WERI-Rb-1 (cell line): ENCODE data around the gene PRPF6.

Source experiments
- DNase-seq: peaks from one replicate; pipeline ENCODE4 v3.0.0-alpha.2; 2020
- H3K27ac ChIP-seq: fragments of 250-450 bp; sonication (Bioruptor Pico); 2 replicates; pipeline ENCODE4 v1.5.1; 2020; ENCODE audit warnings: mild to moderate bottlenecking, moderate library complexity
- H3K27me3 ChIP-seq: fragments of 250-450 bp; sonication (Bioruptor Pico); 2 replicates; pipeline ENCODE4 v1.5.1; 2021; ENCODE audit warnings: mild to moderate bottlenecking, low read depth, moderate library complexity; ENCODE audit not compliant: insufficient read depth, severe bottlenecking
- H3K36me3 ChIP-seq: fragments of 250-450 bp; sonication (Bioruptor Pico); 2 replicates; pipeline ENCODE4 v1.5.1; 2020; ENCODE audit warnings: mild to moderate bottlenecking, moderate library complexity
- H3K4me3 ChIP-seq: 2 replicates; pipeline ENCODE4 v1.5.1; 2011; ENCODE audit warnings: low read depth, mild to moderate bottlenecking, control low read depth, low read length
- H3K9me3 ChIP-seq: fragments of 250-450 bp; sonication (Bioruptor Pico); 2 replicates; pipeline ENCODE4 v1.5.1; 2021; ENCODE audit warnings: mild to moderate bottlenecking, moderate library complexity; ENCODE audit not compliant: severe bottlenecking
- TF ChIP-seq, protein P1 (sequence below): IDR thresholded peaks from 2 replicates; pipeline ENCODE4 v1.5.1; 2011; ENCODE audit warnings: low read depth, mild to moderate bottlenecking, control low read depth, inconsistent platforms, low read length

Gene PRPF6

DNA sequence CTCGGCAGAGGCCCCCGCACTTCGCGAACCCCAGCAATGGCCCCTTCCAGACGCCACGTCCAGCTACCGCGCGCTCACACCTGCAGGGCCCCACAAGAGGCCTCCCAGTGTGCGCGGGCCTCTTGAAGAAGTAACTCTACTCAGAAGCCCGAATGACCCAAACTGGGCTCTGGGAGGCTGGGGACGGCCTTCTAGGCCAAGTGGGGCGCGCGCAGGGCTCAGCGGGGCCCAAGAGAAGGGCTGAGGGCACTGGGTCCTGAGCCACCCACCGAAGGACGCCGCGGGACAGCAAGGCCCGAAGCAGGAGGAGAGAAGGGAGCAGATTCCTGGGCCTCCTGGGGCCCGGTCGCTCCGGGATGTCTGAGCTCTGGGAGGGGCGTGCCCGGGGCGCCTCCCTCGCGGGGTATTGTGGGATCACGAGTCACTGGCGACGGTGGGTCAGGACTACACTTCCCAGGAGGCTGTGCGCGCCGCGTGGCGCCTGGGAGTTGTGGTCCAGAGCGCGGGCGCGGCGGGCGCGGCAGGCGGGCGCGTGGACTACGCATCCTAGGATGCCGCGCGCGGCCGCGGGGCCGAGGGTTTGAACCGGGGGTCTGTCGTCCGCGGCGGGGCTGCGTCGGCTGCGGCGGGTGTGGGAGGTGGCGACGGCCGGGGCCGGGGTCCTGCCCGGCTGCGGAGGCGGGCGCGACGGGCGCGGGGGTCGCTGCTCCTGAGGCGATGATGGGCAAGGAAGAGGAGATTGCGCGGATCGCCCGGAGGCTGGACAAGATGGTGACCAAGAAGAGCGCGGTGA, 81.9 kb downstream of the PRPF6 start, which contains the start of gene TCEA2:
TSS of gene TCEA2 (plus strand) at position 603 of the 793 bp plus-strand sequence. CDS start at position 718, 115 bp downstream.
- H3K27ac ChIP-seq, result peak within 1 kb of the TSS; percentile 69
- peak; percentile 93 for DNase-seq

DNA sequence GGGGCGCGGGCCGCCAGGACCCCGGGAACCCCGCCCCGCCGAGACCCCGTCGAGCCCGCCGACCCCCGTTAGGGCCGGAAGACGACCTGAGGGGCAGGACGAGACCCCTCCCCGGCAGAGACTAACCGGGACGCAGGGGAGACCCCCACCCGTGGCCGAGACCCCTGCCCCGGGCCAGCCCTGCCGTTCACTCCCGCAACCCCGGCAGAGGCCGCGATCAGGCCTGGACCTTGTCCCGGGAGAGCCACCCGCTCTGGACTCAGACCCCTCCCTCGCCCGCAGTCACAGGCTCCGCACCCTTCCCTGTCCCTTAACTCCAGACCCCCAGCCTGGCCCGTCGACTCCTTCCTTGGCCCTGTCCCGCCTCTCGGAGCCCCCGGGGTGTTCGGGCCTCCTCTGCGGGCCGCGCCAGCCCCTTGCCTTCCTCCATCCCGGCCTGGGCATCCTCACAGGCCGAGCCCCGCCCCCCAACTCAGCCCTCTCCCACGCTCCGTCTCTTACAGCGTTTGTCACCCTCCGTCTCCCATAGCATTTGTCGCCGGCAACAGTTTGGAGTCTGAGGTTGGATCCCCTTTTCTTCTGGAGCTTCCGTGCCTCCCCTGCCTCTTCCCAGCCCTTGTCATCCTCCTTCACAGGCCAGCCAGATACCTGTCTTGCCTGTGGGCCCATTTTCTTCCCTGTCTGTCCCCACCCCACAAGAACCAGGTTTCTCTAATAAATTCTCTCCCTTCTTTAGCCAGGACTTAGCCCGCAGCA, 82.6 kb downstream of the PRPF6 start:
- Histone ChIP-seq H3K27me3 (no peaks in the 10 kb centered on the region), H3K36me3 (no peaks in the 10 kb centered on the region), H3K27ac (peak overlapping the region; percentile 50), H3K9me3 (no peaks in the 10 kb centered on the region), H3K4me3 (peak overlapping the region; percentile 65)
- no peak for DNase-seq
- TF ChIP-seq, protein P1, sequence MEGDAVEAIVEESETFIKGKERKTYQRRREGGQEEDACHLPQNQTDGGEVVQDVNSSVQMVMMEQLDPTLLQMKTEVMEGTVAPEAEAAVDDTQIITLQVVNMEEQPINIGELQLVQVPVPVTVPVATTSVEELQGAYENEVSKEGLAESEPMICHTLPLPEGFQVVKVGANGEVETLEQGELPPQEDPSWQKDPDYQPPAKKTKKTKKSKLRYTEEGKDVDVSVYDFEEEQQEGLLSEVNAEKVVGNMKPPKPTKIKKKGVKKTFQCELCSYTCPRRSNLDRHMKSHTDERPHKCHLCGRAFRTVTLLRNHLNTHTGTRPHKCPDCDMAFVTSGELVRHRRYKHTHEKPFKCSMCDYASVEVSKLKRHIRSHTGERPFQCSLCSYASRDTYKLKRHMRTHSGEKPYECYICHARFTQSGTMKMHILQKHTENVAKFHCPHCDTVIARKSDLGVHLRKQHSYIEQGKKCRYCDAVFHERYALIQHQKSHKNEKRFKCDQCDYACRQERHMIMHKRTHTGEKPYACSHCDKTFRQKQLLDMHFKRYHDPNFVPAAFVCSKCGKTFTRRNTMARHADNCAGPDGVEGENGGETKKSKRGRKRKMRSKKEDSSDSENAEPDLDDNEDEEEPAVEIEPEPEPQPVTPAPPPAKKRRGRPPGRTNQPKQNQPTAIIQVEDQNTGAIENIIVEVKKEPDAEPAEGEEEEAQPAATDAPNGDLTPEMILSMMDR, result no peak

More for the DNA sequence above, 81.9 kb downstream of the PRPF6 start, which contains the start of gene TCEA2:
- no peaks in the 10 kb centered on the region for H3K36me3 ChIP-seq
- no peaks in the 10 kb centered on the region for H3K9me3 ChIP-seq
- H3K4me3 ChIP-seq, result peak within 1 kb of the TSS; percentile 65
- no peaks in the 10 kb centered on the region for H3K27me3 ChIP-seq
- TF ChIP-seq, protein P1, result no peak

DNA sequence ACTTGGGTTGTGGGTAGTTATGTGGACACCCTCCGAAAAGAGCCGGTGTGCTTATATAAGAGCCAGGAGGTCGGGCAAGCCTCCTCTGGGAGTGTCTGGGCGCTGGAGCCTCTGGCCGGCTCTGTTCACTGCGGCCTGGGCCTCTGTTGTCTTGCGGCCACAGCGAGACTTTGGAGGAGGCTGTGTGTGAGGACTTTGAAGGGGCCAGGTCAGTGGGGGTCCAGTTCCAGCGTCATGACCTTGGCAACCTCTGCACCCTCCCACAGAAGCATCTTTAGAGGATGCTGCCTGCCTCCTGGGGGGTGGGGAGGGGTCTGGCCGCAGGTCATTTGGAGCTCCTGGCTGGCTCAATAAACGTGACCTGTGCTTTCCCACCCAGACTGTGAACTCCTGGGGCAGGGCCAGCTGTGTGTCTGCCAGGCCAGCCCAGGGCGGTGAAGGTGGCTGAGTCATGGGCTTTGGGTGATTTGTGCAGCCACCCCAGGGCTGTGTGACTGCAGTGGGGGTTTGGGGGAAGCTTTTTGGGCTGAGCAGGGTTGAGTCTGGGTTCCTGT, 83.3 kb downstream of the PRPF6 start:
- Histone ChIP-seq H3K4me3 (no peak overlapping the region), H3K27me3 (no peaks in the 10 kb centered on the region), H3K9me3 (no peaks in the 10 kb centered on the region), H3K27ac (no peak overlapping the region), H3K36me3 (no peaks in the 10 kb centered on the region)
- no peak for DNase-seq
- TF ChIP-seq, protein P1, result no peak

DNA sequence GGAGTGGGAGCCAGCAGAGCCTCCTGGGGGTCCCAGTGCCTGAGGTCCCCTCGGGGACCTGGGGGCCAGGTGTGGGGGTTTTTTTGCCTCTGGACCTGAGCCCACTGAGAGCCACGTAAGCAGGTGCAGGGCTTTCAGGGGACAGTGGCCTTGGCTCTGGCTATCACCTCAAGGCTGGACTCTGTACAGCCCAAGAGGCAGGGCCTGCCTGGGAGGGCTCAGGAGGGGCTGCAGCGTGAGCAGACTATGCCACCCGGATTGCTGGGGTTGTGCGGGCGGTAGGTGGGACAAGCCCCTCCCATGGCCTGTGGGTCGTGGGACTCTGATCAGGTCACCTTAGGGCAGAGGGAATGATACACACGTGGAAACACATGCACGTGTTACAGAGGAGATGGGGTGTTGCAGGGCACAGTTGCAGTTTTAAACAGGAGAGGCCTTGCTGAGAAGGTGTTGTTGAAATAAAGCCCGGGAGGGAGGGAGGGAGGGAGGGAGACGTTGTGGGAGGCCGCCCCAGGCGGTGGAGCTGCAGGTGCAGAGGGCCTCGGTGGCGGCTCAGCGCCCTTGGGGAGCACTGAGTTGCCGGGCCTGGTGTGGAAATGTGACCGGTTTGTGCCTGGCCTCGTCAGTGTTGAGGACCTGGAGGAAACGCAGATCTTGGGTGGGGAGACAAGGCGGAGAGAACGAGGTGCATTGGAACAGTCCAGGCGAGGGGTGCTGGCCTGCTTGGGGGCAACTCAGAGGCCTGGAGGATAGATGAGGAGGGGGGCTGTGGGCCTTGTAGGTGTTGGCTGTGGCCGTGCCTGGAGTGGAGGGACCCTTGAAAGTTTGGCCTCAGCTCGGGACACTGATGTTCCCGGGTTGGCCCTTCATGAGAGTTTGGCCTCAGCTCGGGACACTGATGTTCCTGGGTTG, 84.4 kb downstream of the PRPF6 start:
- no peaks in the 10 kb centered on the region for H3K36me3 ChIP-seq
- DNase-seq, result no peak
- no peak overlapping the region for H3K27ac ChIP-seq
- TF ChIP-seq, protein P1, result no peak
- no peak overlapping the region for H3K4me3 ChIP-seq
- H3K9me3 ChIP-seq, result no peaks in the 10 kb centered on the region
- no peaks in the 10 kb centered on the region for H3K27me3 ChIP-seq

DNA sequence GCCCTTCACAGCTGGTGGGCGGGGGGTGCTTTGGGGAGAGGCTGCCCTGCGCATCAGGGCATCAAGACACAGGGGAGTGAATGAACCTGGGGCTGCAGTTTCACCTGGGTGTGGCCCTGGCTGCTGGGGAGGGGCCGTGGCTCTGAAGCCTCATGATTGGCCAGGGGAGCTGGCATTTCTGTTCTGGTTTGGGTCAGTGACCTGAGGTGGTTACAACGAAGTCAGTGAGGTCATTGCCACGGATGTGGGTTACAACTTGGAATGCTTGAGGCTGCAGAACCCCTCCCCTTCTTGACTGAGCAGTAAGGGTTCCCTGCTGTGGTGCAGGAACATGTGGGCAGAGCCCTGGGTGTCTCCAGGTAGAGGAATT, 85.0 kb downstream of the PRPF6 start:
- no peaks in the 10 kb centered on the region for H3K27me3 ChIP-seq
- no peak overlapping the region for H3K4me3 ChIP-seq
- no peak for DNase-seq
- H3K9me3 ChIP-seq, result no peaks in the 10 kb centered on the region
- no peak overlapping the region for H3K27ac ChIP-seq
- TF ChIP-seq, protein P1, result no peak
- no peaks in the 10 kb centered on the region for H3K36me3 ChIP-seq
